Neuron (in vitro differentiated cells): ENCODE data around the gene HBQ1.

Source experiments
- H2AFZ ChIP-seq: one replicate; pipeline ENCODE4 v1.6.1; 2013; ENCODE audit warnings: low read depth, mild to moderate bottlenecking, inconsistent platforms, low read length, moderate library complexity
- H3K27me3 ChIP-seq: one replicate; pipeline ENCODE4 v1.6.1; 2013; ENCODE audit warnings: low read length; ENCODE audit not compliant: insufficient read depth
- H3K36me3 ChIP-seq: one replicate; pipeline ENCODE4 v1.6.1; 2013; ENCODE audit warnings: low read length; ENCODE audit not compliant: insufficient read depth
- H3K4me1 ChIP-seq: one replicate; pipeline ENCODE4 v1.6.1; 2013; ENCODE audit warnings: low read length; ENCODE audit not compliant: insufficient read depth
- H3K4me3 ChIP-seq: 2 replicates; pipeline ENCODE4 v1.5.1; 2013; ENCODE audit warnings: mild to moderate bottlenecking, low read length, moderate library complexity
- H3K9me3 ChIP-seq: one replicate; pipeline ENCODE4 v1.6.1; 2013; ENCODE audit warnings: low read length

Gene HBQ1

GRCh38 chr16:180101-180675, at the start of gene HBQ1:
Gene HBQ1 (plus strand): TSS chr16:180459. CDS start chr16:180487, 28 bp downstream.
- no peaks in the 10 kb centered on the region for H3K9me3 ChIP-seq
- H2AFZ ChIP-seq = no peak within 1 kb of the TSS
- H3K4me3 ChIP-seq = peak within 1 kb of the TSS; percentile 29
- peaks cover 9% of the 10 kb centered on the region for H3K36me3 ChIP-seq
- peaks cover 23% of the 10 kb centered on the region for H3K27me3 ChIP-seq
- H3K4me1 ChIP-seq = peaks cover 8% of the 10 kb centered on the region

- Histone ChIP-seq H3K4me3 (no peak overlapping the region), H3K4me1 (no peaks in the 10 kb centered on the region), H3K27me3 (no peaks in the 10 kb centered on the region), H2AFZ (no peak overlapping the region), H3K9me3 (peaks cover 2% of the 10 kb centered on the region), H3K36me3 (no peaks in the 10 kb centered on the region)
Measured at GRCh38 chr16:130533-131173, 49.6 kb upstream of the HBQ1 start.

GRCh38 chr16:132120-132519, 48.1 kb upstream of the HBQ1 start:
- H3K27me3 ChIP-seq = no peaks in the 10 kb centered on the region
- no peaks in the 10 kb centered on the region for H3K4me1 ChIP-seq
- no peaks in the 10 kb centered on the region for H3K36me3 ChIP-seq
- no peak overlapping the region for H2AFZ ChIP-seq
- peaks cover 2% of the 10 kb centered on the region for H3K9me3 ChIP-seq
- no peak overlapping the region for H3K4me3 ChIP-seq

GRCh38 chr16:133716-134115, 46.5 kb upstream of the HBQ1 start:
- peaks cover 2% of the 10 kb centered on the region for H3K9me3 ChIP-seq
- no peak overlapping the region for H3K4me3 ChIP-seq
- no peaks in the 10 kb centered on the region for H3K36me3 ChIP-seq
- H2AFZ ChIP-seq = no peak overlapping the region
- H3K27me3 ChIP-seq = no peaks in the 10 kb centered on the region
- no peaks in the 10 kb centered on the region for H3K4me1 ChIP-seq

GRCh38 chr16:138049-138417, 42.2 kb upstream of the HBQ1 start:
- H3K27me3 ChIP-seq = no peaks in the 10 kb centered on the region
- H3K4me3 ChIP-seq = peak overlapping the region; percentile 83
- H3K9me3 ChIP-seq = no peaks in the 10 kb centered on the region
- H3K4me1 ChIP-seq = no peaks in the 10 kb centered on the region
- peak overlapping the region; percentile 96 for H2AFZ ChIP-seq
- no peaks in the 10 kb centered on the region for H3K36me3 ChIP-seq

- Histone ChIP-seq H3K4me3 (no peak overlapping the region), H2AFZ (no peak overlapping the region), H3K4me1 (no peaks in the 10 kb centered on the region), H3K36me3 (no peaks in the 10 kb centered on the region), H3K27me3 (no peaks in the 10 kb centered on the region), H3K9me3 (no peaks in the 10 kb centered on the region)
Measured at GRCh38 chr16:140175-140857, 39.9 kb upstream of the HBQ1 start.

- Histone ChIP-seq H3K4me3 (no peak overlapping the region), H3K9me3 (no peaks in the 10 kb centered on the region), H3K27me3 (no peaks in the 10 kb centered on the region), H2AFZ (no peak overlapping the region), H3K4me1 (no peaks in the 10 kb centered on the region), H3K36me3 (no peaks in the 10 kb centered on the region)
Measured at GRCh38 chr16:142405-142967, 37.8 kb upstream of the HBQ1 start.

GRCh38 chr16:143047-143446, 37.2 kb upstream of the HBQ1 start:
- H3K4me1 ChIP-seq = no peaks in the 10 kb centered on the region
- no peak overlapping the region for H3K4me3 ChIP-seq
- H3K27me3 ChIP-seq = no peaks in the 10 kb centered on the region
- no peaks in the 10 kb centered on the region for H3K9me3 ChIP-seq
- no peaks in the 10 kb centered on the region for H3K36me3 ChIP-seq
- H2AFZ ChIP-seq = no peak overlapping the region

GRCh38 chr16:143456-143855, 36.8 kb upstream of the HBQ1 start:
- no peaks in the 10 kb centered on the region for H3K9me3 ChIP-seq
- H3K4me3 ChIP-seq = no peak overlapping the region
- H3K27me3 ChIP-seq = peaks cover 2% of the 10 kb centered on the region
- H3K4me1 ChIP-seq = no peaks in the 10 kb centered on the region
- H3K36me3 ChIP-seq = no peaks in the 10 kb centered on the region
- H2AFZ ChIP-seq = no peak overlapping the region

GRCh38 chr16:144797-145252, 35.4 kb upstream of the HBQ1 start:
- Histone ChIP-seq H3K9me3 (no peaks in the 10 kb centered on the region), H2AFZ (no peak overlapping the region), H3K4me3 (no peak overlapping the region), H3K4me1 (no peaks in the 10 kb centered on the region), H3K27me3 (peaks cover 10% of the 10 kb centered on the region), H3K36me3 (no peaks in the 10 kb centered on the region)

GRCh38 chr16:146646-147045, 33.6 kb upstream of the HBQ1 start:
- H3K9me3 ChIP-seq = no peaks in the 10 kb centered on the region
- no peak overlapping the region for H2AFZ ChIP-seq
- H3K4me1 ChIP-seq = no peaks in the 10 kb centered on the region
- H3K27me3 ChIP-seq = peaks cover 18% of the 10 kb centered on the region
- no peak overlapping the region for H3K4me3 ChIP-seq
- no peaks in the 10 kb centered on the region for H3K36me3 ChIP-seq

- Histone ChIP-seq H2AFZ (no peak overlapping the region), H3K27me3 (peaks cover 26% of the 10 kb centered on the region), H3K4me1 (no peaks in the 10 kb centered on the region), H3K36me3 (no peaks in the 10 kb centered on the region), H3K4me3 (no peak overlapping the region), H3K9me3 (no peaks in the 10 kb centered on the region)
Measured at GRCh38 chr16:149024-149660, 31.1 kb upstream of the HBQ1 start.
